ENCODE results near the gene MACROH2A1.

GRCh38 chr5:135294793-135295192 is 104.2 kb downstream of the MACROH2A1 start:
- TF ChIP-seq CTCF (IDR thresholded peaks at IDR 0.05; ENCODE audit: insufficient read depth, low read length, poor library complexity, severe bottlenecking) (no peak), EZH2phosphoT487 (conservative IDR thresholded peaks at IDR 0.05; ENCODE audit: low read length) (no peak)
